ENCODE measurements around the gene ZNF462.

ZNF462 gene

DNA sequence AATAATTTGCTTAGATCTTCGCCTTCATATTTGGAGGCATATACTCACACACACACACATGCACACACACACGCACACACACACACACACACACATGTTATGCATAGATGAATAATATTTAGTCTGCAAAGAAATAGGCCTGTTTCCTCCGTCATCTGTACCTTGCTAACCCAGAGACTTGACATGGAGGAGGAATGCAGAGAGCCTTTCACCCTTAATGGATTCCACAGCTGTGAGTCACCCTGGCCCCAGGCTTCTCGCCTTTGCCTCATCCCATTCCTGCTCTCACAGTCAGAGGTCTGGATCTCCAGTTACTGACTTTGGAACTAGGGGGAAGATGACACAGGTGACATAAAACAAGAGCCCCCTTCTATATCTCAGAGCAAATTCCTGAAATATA lies 29.7 kb downstream of the ZNF462 start:
- Histone ChIP-seq H3K9ac (no peak overlapping the region), H3K4me1 (ENCODE audit: low read depth, poor library complexity, severe bottlenecking) (no peaks in the 10 kb centered on the region), H3K4me3 (IDR thresholded peaks at IDR 0.05; ENCODE audit: insufficient read depth, low read depth, low read length) (no peak overlapping the region), H2AFZ (ENCODE audit: low read depth) (no peak overlapping the region), H3K79me2 (ENCODE audit: insufficient read depth, low read depth) (no peaks in the 10 kb centered on the region), H4K20me1 (ENCODE audit: insufficient read depth) (no peaks in the 10 kb centered on the region), H3K36me3 (ENCODE audit: insufficient read depth) (no peaks in the 10 kb centered on the region), H3K4me2 (no peak overlapping the region), H3K27ac (no peak overlapping the region), H3K27me3 (ENCODE audit: insufficient read depth, low read depth) (no peaks in the 10 kb centered on the region)
- TF ChIP-seq, protein P1, sequence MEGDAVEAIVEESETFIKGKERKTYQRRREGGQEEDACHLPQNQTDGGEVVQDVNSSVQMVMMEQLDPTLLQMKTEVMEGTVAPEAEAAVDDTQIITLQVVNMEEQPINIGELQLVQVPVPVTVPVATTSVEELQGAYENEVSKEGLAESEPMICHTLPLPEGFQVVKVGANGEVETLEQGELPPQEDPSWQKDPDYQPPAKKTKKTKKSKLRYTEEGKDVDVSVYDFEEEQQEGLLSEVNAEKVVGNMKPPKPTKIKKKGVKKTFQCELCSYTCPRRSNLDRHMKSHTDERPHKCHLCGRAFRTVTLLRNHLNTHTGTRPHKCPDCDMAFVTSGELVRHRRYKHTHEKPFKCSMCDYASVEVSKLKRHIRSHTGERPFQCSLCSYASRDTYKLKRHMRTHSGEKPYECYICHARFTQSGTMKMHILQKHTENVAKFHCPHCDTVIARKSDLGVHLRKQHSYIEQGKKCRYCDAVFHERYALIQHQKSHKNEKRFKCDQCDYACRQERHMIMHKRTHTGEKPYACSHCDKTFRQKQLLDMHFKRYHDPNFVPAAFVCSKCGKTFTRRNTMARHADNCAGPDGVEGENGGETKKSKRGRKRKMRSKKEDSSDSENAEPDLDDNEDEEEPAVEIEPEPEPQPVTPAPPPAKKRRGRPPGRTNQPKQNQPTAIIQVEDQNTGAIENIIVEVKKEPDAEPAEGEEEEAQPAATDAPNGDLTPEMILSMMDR (conservative IDR thresholded peaks at IDR 0.05; ENCODE audit: low read depth, low read length): no peak

DNA sequence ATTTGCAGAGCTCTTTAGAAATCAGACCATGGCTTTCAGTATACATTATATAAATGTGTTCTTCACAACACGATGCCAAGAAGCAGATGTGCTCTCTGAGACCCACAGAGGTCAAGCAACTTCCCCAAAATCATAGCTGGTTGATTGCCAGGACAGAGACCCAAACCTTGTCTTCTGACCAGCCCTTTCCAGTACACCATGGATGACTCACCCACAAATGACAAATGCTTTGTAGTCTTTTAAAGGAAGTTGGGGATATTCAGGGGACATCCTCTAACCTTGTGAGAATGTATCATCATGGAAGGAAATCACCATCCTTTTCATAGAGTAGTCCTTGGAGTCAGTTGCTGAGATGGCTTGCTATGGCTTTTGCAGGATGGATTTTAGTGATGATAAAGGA lies 30.1 kb downstream of the ZNF462 start:
- H3K36me3 ChIP-seq (ENCODE audit: insufficient read depth): no peaks in the 10 kb centered on the region
- no peaks in the 10 kb centered on the region for H3K27me3 ChIP-seq (ENCODE audit: insufficient read depth, low read depth)
- no peaks in the 10 kb centered on the region for H3K79me2 ChIP-seq (ENCODE audit: insufficient read depth, low read depth)
- TF ChIP-seq, protein P1 (conservative IDR thresholded peaks at IDR 0.05; ENCODE audit: low read depth, low read length): no peak
- H3K27ac ChIP-seq: no peak overlapping the region
- H3K9ac ChIP-seq: no peak overlapping the region
- no peaks in the 10 kb centered on the region for H4K20me1 ChIP-seq (ENCODE audit: insufficient read depth)
- H2AFZ ChIP-seq (ENCODE audit: low read depth): no peak overlapping the region
- no peaks in the 10 kb centered on the region for H3K4me1 ChIP-seq (ENCODE audit: low read depth, poor library complexity, severe bottlenecking)
- H3K4me3 ChIP-seq (IDR thresholded peaks at IDR 0.05; ENCODE audit: insufficient read depth, low read depth, low read length): no peak overlapping the region
- no peak overlapping the region for H3K4me2 ChIP-seq

DNA sequence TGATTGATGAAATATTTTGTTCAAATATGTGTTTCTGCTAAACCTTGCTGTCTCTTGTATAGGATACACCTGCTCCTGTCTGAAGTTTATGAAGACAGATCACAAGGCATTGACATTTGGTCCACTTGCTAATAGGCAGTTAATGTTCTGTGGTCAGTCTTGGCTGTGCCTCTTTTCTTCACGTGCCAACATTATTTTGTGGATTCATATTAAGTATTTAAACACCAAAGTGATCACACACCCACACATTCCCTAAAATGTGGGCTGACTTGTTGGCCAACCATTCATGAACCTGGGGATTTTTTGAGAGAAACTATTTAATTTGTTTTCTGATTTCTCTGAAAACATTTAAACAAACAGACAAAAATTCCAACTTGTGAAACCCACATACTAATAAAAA lies 33.7 kb downstream of the ZNF462 start:
- Histone ChIP-seq H3K36me3 (ENCODE audit: insufficient read depth) (no peaks in the 10 kb centered on the region), H3K4me2 (no peak overlapping the region), H3K79me2 (ENCODE audit: insufficient read depth, low read depth) (0 out of 2 replicates have a peak, but pooled peaks cover 3% of the 10 kb centered on the region), H2AFZ (ENCODE audit: low read depth) (no peak overlapping the region), H4K20me1 (ENCODE audit: insufficient read depth) (no peaks in the 10 kb centered on the region), H3K4me1 (ENCODE audit: low read depth, poor library complexity, severe bottlenecking) (no peaks in the 10 kb centered on the region), H3K27ac (no peak overlapping the region), H3K4me3 (IDR thresholded peaks at IDR 0.05; ENCODE audit: insufficient read depth, low read depth, low read length) (no peak overlapping the region), H3K27me3 (ENCODE audit: insufficient read depth, low read depth) (no peaks in the 10 kb centered on the region), H3K9ac (no peak overlapping the region)
- TF ChIP-seq, protein P1 (conservative IDR thresholded peaks at IDR 0.05; ENCODE audit: low read depth, low read length): no peak

DNA sequence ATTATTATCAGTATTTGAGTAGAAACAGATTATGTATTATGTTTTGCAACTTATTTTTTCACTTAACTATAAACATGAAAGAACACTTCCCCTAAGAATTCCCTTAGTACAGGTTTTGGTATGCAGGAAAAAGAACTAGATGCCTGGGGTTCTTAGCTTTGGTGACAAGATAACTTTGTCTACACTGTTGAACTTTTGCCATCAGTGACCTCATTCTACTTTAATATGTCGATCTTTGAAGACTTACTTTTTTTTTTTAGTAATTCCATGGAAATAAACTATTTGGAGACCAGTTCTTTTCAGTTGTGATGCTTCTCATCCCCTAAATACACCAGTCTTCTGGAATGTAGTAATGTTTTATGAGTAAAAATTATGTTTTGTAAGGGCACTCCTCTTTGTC lies 34.3 kb downstream of the ZNF462 start:
- H3K79me2 ChIP-seq (ENCODE audit: insufficient read depth, low read depth): 0 out of 2 replicates have a peak, but pooled peaks cover 3% of the 10 kb centered on the region
- H3K4me2 ChIP-seq: no peak overlapping the region
- TF ChIP-seq, protein P1 (conservative IDR thresholded peaks at IDR 0.05; ENCODE audit: low read depth, low read length): no peak
- no peaks in the 10 kb centered on the region for H4K20me1 ChIP-seq (ENCODE audit: insufficient read depth)
- no peak overlapping the region for H3K9ac ChIP-seq
- H3K4me1 ChIP-seq (ENCODE audit: low read depth, poor library complexity, severe bottlenecking): no peaks in the 10 kb centered on the region
- no peak overlapping the region for H3K27ac ChIP-seq
- no peaks in the 10 kb centered on the region for H3K27me3 ChIP-seq (ENCODE audit: insufficient read depth, low read depth)
- H2AFZ ChIP-seq (ENCODE audit: low read depth): no peak overlapping the region
- H3K4me3 ChIP-seq (IDR thresholded peaks at IDR 0.05; ENCODE audit: insufficient read depth, low read depth, low read length): no peak overlapping the region
- no peaks in the 10 kb centered on the region for H3K36me3 ChIP-seq (ENCODE audit: insufficient read depth)
